GM12878 (cell line): ENCODE results near the gene DMXL1. TPM values are rescaled to one million over a fixed set of nuclear protein-coding genes. Genes with fewer than 3 reads are reported as not detected.
A peak's percentile ranks its signal among the peaks of the same experiment; 100 is the strongest.

Experiments used
- BCLAF1 ChIP-seq: fragments of 450-650 bp; IDR thresholded peaks from 2 replicates; pipeline ENCODE4 v1.6.1; 2017; ENCODE audit warnings: antibody characterized with exemption, mild to moderate bottlenecking, moderate library complexity
- BRCA1 ChIP-seq: IDR thresholded peaks from 2 replicates; pipeline ENCODE4 v1.6.1; 2011; ENCODE audit warnings: low read depth, low read length, improper control_type of control experiment
- CHD4 ChIP-seq: fragments of 200-600 bp; sonication (generic); IDR thresholded peaks from 2 replicates; pipeline ENCODE4 v1.6.1; 2016; ENCODE audit warnings: mild to moderate bottlenecking
- CREB1 ChIP-seq: IDR thresholded peaks from 2 replicates; pipeline ENCODE4 v1.6.1; 2012; ENCODE audit warnings: low read depth, mild to moderate bottlenecking, inconsistent platforms
- EED ChIP-seq: sonication (generic); IDR thresholded peaks from 2 replicates; pipeline ENCODE4 v1.6.1; 2016; ENCODE audit warnings: antibody characterized with exemption, low read depth
- ESRRA ChIP-seq: IDR thresholded peaks from 2 replicates; pipeline ENCODE4 v1.6.1; 2012; ENCODE audit warnings: mild to moderate bottlenecking, low read length, improper control_type of control experiment
- FOS ChIP-seq: IDR thresholded peaks from 3 replicates; pipeline ENCODE4 v1.6.1; 2011; ENCODE audit warnings: borderline replicate concordance; ENCODE audit not compliant: insufficient read length; ENCODE audit errors: extremely low read depth
- GABPA ChIP-seq: IDR thresholded peaks from 2 replicates; pipeline ENCODE4 v1.6.1; 2014; ENCODE audit warnings: antibody characterized with exemption, low read depth, mild to moderate bottlenecking, inconsistent platforms
- HCFC1 ChIP-seq: fragments of 150-350 bp; IDR thresholded peaks from 2 replicates; pipeline ENCODE4 v1.6.1; 2014; ENCODE audit warnings: low read length
- HDGF ChIP-seq: fragments of 450-650 bp; IDR thresholded peaks from 2 replicates; pipeline ENCODE4 v1.6.1; 2016; ENCODE audit warnings: antibody characterized with exemption
- KDM1A ChIP-seq: fragments of 200-600 bp; sonication (generic); IDR thresholded peaks from 2 replicates; pipeline ENCODE4 v1.6.1; 2016; ENCODE audit warnings: borderline replicate concordance
- MTA2 ChIP-seq: fragments of 450-650 bp; IDR thresholded peaks from 2 replicates; pipeline ENCODE4 v1.6.1; 2016; ENCODE audit warnings: low read depth, mild to moderate bottlenecking, moderate library complexity
- MYB ChIP-seq: fragments of 150-350 bp; IDR thresholded peaks from 2 replicates; pipeline ENCODE4 v1.6.1; 2014; ENCODE audit warnings: mild to moderate bottlenecking, low read depth, low read length, borderline replicate concordance
- MYC ChIP-seq: IDR thresholded peaks from 2 replicates; pipeline ENCODE4 v1.6.1; 2011; ENCODE audit warnings: mild to moderate bottlenecking, low read length, moderate library complexity, inconsistent platforms; ENCODE audit not compliant: insufficient read depth, insufficient replicate concordance, insufficient read length, severe bottlenecking
- NFYB ChIP-seq: IDR thresholded peaks from 2 replicates; pipeline ENCODE4 v1.6.1; 2011; ENCODE audit warnings: low read depth, mild to moderate bottlenecking, low read length, improper control_type of control experiment, moderate library complexity; ENCODE audit not compliant: insufficient read depth
- POLR2A ChIP-seq: IDR thresholded peaks from 2 replicates; pipeline ENCODE4 v1.6.1; 2011; ENCODE audit warnings: low read depth, mild to moderate bottlenecking, low read length
- POLR2AphosphoS2 ChIP-seq: IDR thresholded peaks from 2 replicates; pipeline ENCODE4 v1.6.1; 2011; ENCODE audit warnings: low read depth, mild to moderate bottlenecking, low read length, improper control_type of control experiment, moderate library complexity
- RELA ChIP-seq: fragments of 450-650 bp; IDR thresholded peaks from 2 replicates; pipeline ENCODE4 v1.8.0; 2014; ENCODE audit warnings: borderline replicate concordance; ENCODE audit not compliant: partially characterized antibody
- RUNX3 ChIP-seq: IDR thresholded peaks from 2 replicates; pipeline ENCODE4 v1.6.1; 2012; ENCODE audit warnings: low read length, inconsistent platforms
- SREBF1 ChIP-seq: IDR thresholded peaks from 2 replicates; pipeline ENCODE4 v1.6.1; 2012; ENCODE audit warnings: mild to moderate bottlenecking, low read length
- STAT3 ChIP-seq: IDR thresholded peaks from 2 replicates; pipeline ENCODE4 v1.6.1; 2011; ENCODE audit warnings: low read depth, low read length, improper control_type of control experiment
- SUPT20H ChIP-seq: IDR thresholded peaks from 2 replicates; pipeline ENCODE4 v1.6.1; 2011; ENCODE audit warnings: low read depth, mild to moderate bottlenecking, low read length, moderate library complexity, borderline replicate concordance; ENCODE audit not compliant: control insufficient read depth
- SUZ12 ChIP-seq: fragments of 200-600 bp; sonication (generic); IDR thresholded peaks from one replicate; pipeline ENCODE4 v1.6.1; 2018; ENCODE audit warnings: antibody characterized with exemption, mild to moderate bottlenecking; ENCODE audit not compliant: unreplicated experiment
- TCF7 ChIP-seq: IDR thresholded peaks from 2 replicates; pipeline ENCODE4 v1.6.1; 2014; ENCODE audit warnings: antibody characterized with exemption, borderline replicate concordance
- ZNF217 ChIP-seq: fragments of 450-650 bp; IDR thresholded peaks from 2 replicates; pipeline ENCODE4 v1.6.1; 2017; ENCODE audit warnings: antibody characterized with exemption, mild to moderate bottlenecking
- polyA plus RNA-seq, 11 experiments: library from polyadenylated mRNA; depleted of rRNA in 4 of 11; unstranded in 6 of 11; stranded (reverse) in 5 of 11; fragments of >200 nt; fragmentation: Nextera tagmentation in 4 of 11; fragmentation: Illumina TruSeq in 1 of 11; extraction: Ambion mirVana in 4 of 11; extraction: Trizol in 1 of 11; gene quantifications; 1 replicate in 1 of 11; 2 replicates in 10 of 11; pipeline versions ENCODE4 v1.2.1 to v1.2.3, GENCODE V29; 2011 to 2016; ENCODE audit warnings: inconsistent platforms in 2 of 11, missing spikeins in 2 of 11, low read depth in 1 of 11
- total RNA-seq, 4 experiments: library from RNA; depleted of rRNA in 3 of 4; stranded (reverse); fragments of >200 nt in 3 of 4; fragmentation: Illumina TruSeq in 1 of 4; extraction: Trizol in 1 of 4; gene quantifications; 2 replicates each; pipeline versions ENCODE4 v1.2.1 to v1.2.3, GENCODE V29; 2013 to 2021
- TF ChIP-seq, protein P1 (sequence below): fragments of 450-650 bp; IDR thresholded peaks from 2 replicates; pipeline ENCODE4 v1.6.1; 2016; ENCODE audit warnings: mild to moderate bottlenecking, moderate library complexity, borderline replicate concordance
- TF ChIP-seq, protein P2 (sequence below): fragments of 450-650 bp; IDR thresholded peaks from 2 replicates; pipeline ENCODE4 v1.6.1; 2016; ENCODE audit warnings: mild to moderate bottlenecking

The DMXL1 gene
- total and polyA plus RNA-seq, 10 of the 15 experiments (the other 5 are each of a cell fraction or from before 2014, with no cell fraction given): 9.1 to 67.7 (median 34.1) TPM

DNA sequence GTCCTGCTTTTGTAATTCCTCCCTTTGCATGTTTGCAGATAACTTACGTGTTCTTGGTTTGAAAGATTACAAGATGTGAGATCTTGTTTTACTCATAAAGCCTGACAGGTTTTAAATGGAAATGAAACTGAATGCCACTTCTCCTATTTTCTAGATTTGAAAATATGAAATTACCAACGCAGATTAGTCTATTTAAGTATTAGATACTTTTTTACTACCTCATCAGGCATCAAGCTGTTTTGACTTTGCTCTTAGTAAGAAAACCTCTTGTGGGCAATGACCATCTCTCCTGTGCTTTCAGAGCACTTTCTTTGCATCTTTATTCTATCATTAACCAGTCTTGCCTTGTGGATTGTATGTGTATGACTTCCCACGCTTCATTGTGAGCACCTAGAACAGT, 3.5 kb downstream of the DMXL1 start (continued):
- no peak for TF ChIP-seq NFYB
- peak; percentile 66 for TF ChIP-seq MTA2
- no peak for TF ChIP-seq ZNF217
- no peak for TF ChIP-seq ESRRA
- TF ChIP-seq POLR2AphosphoS2: no peak
- no peak; the same call in 1 of the 2 replicates for TF ChIP-seq RUNX3
- TF ChIP-seq BCLAF1: no peak
- no peak for TF ChIP-seq BRCA1
- TF ChIP-seq SUZ12: no peak
- TF ChIP-seq CREB1: no peak; the same call in 1 of the 2 replicates
- TF ChIP-seq MYC: no peak
- no peak for TF ChIP-seq HDGF
- TF ChIP-seq EED: no peak
- 0 out of 2 replicates have a peak, but pooled peaks have one; percentile 13 for TF ChIP-seq TCF7
- no peak for TF ChIP-seq RELA
- no peak for TF ChIP-seq POLR2A
- TF ChIP-seq KDM1A: no peak
- TF ChIP-seq, protein P1, sequence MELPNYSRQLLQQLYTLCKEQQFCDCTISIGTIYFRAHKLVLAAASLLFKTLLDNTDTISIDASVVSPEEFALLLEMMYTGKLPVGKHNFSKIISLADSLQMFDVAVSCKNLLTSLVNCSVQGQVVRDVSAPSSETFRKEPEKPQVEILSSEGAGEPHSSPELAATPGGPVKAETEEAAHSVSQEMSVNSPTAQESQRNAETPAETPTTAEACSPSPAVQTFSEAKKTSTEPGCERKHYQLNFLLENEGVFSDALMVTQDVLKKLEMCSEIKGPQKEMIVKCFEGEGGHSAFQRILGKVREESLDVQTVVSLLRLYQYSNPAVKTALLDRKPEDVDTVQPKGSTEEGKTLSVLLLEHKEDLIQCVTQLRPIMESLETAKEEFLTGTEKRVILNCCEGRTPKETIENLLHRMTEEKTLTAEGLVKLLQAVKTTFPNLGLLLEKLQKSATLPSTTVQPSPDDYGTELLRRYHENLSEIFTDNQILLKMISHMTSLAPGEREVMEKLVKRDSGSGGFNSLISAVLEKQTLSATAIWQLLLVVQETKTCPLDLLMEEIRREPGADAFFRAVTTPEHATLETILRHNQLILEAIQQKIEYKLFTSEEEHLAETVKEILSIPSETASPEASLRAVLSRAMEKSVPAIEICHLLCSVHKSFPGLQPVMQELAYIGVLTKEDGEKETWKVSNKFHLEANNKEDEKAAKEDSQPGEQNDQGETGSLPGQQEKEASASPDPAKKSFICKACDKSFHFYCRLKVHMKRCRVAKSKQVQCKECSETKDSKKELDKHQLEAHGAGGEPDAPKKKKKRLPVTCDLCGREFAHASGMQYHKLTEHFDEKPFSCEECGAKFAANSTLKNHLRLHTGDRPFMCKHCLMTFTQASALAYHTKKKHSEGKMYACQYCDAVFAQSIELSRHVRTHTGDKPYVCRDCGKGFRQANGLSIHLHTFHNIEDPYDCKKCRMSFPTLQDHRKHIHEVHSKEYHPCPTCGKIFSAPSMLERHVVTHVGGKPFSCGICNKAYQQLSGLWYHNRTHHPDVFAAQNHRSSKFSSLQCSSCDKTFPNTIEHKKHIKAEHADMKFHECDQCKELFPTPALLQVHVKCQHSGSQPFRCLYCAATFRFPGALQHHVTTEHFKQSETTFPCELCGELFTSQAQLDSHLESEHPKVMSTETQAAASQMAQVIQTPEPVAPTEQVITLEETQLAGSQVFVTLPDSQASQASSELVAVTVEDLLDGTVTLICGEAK: no peak
- no peak for TF ChIP-seq MYB
- no peak for TF ChIP-seq FOS
- TF ChIP-seq SUPT20H: no peak
- TF ChIP-seq GABPA: peak; percentile 38; the same call in 1 of the 2 replicates
- no peak for TF ChIP-seq CHD4
- TF ChIP-seq STAT3: no peak
- TF ChIP-seq SREBF1: no peak
- TF ChIP-seq, protein P2, sequence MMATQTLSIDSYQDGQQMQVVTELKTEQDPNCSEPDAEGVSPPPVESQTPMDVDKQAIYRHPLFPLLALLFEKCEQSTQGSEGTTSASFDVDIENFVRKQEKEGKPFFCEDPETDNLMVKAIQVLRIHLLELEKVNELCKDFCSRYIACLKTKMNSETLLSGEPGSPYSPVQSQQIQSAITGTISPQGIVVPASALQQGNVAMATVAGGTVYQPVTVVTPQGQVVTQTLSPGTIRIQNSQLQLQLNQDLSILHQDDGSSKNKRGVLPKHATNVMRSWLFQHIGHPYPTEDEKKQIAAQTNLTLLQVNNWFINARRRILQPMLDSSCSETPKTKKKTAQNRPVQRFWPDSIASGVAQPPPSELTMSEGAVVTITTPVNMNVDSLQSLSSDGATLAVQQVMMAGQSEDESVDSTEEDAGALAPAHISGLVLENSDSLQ: peak; percentile 47; the same call in 1 of the 2 replicates
- TF ChIP-seq HCFC1: no peak
